MM.1S (cell line): ENCODE results near the gene NME3.

Source experiments
- CTCF ChIP-seq: fragments of 300-600 bp; sonication (generic); IDR thresholded peaks from 2 replicates; pipeline ENCODE4 v1.5.1; 2016; ENCODE audit warnings: antibody characterized with exemption, low read length, mixed read lengths
- EZH2 ChIP-seq: fragments of 300-600 bp; sonication (generic); optimal IDR thresholded peaks from 2 replicates; pipeline ENCODE3; 2017; ENCODE audit warnings: low read depth, mild to moderate bottlenecking, antibody characterized with exemption, low read length, mixed read lengths
- EZH2phosphoT487 ChIP-seq: fragments of 300-600 bp; sonication (generic); IDR thresholded peaks from 2 replicates; pipeline ENCODE4 v1.6.1; 2018; ENCODE audit warnings: antibody characterized with exemption, low read length

DNA sequence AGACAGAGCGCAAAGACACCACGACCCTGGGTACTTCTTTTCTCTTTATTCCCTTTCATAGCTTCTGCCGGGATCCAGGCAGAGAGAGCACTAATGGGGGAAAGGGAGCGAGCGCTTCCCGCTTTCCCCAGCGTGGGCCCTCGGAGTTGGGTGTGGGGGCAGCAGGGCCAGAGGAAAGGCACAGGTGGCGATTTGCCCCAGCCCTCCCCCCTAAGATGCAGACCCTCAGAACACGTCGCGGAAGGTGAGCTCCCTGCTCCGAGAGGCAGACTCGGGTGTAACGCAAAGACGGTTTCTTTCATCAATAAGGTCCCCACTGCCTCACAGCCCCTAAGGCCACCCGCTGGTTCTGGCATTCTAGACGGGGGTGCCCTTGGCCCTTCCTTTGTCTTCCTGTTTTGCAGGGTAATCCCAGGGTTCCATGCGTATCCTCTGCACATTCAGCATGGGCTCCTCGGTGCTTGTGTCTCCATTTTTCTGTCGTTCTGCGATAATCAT, 570 bp upstream of the NME3 start:
- TF ChIP-seq CTCF (no peak), EZH2phosphoT487 (no peak), EZH2 (no peak)
